HG03196 (cell line): ENCODE results near the gene ADAM23.

Experiments used
- ATAC-seq: cut with Tn5 transposase; IDR thresholded peaks from one replicate; pipeline ENCODE4 v1.9.1; 2021; ENCODE audit not compliant: unreplicated experiment

ADAM23 gene

DNA sequence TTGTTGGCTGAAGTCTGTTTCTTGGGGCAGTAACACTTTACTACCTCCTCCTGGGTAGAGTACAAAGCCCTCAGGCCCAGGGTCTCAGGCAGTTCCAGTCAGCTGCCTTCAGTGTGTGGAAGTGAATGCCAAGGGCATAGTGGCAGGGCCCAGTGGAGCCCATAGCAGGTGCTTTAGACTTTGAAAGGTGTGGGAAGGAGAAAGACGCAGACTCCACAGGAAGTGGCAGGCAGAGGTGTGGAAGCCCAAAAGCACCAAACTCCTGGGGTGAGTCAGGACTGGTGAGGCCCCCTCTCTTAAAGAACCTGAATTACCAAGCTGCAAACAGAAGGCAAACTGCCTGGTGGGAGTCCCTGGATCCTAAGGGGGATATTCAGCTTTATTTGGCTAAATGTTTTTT is 45.3 kb downstream of the ADAM23 start:
- no peak for ATAC-seq

DNA sequence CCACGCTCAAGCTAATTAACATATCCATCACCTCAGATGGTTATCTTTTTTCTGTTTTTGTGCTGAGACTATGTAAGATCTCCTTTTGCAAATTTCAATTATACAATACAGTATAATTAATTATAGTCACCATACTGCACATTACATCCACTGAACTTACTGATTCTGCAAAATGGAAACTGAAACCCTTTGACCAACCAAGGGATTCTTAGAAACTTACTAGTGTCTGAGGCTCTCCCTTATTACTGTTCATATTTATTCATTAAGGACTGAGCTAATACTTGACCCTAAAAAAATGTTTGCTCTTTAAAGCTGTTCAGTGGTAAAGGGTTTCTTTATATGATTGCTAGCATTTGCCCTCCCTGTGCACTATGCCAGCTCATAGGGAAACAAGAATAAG is 50.7 kb downstream of the ADAM23 start:
- ATAC-seq, result no peak

GRCh38 chr2:206502729-206503128 is 59.4 kb downstream of the ADAM23 start:
- no peak for ATAC-seq

DNA sequence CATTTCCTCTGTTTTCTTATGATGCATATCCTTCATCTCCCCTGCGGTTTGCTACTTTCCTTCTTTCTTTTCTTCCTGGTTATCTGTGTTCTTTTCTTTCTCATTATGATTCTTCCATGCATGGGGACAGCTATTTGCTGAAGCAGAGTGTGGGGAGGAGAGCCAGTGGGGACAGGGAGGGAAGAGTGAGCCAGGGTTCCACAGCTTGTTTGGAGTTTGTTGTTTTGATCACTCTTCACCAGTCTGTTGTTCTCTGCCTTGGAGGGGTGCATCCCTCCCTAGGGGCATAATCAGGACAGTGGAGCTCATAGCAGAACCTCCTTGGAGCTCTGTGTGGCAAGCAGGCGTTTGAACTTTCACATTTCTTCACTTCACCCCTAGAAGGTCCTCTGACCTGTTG is 68.0 kb downstream of the ADAM23 start:
- ATAC-seq, result no peak

DNA sequence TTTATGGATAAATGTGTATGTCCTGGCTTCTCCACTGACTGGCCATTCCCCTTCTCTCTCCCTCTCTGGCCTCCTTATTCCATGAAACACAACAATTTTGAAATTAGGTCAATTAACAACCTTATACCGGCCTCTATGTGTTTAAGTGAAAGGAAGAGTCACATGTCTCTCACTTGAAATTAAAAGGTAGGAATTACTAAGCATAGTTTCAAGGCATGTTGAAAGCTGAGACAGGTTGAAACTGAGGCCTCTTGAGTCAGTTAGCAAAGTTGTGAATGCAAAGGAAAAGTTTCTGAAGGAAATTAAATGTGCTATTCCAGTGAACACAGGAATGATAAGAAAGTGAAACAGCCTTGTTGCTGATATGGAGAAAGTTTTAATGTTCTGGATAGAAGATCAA is 69.7 kb downstream of the ADAM23 start:
- ATAC-seq, result no peak

- ATAC-seq, result no peak
These were observed 72.2 kb downstream of the ADAM23 start for GRCh38 chr2:206515580-206515979.

DNA sequence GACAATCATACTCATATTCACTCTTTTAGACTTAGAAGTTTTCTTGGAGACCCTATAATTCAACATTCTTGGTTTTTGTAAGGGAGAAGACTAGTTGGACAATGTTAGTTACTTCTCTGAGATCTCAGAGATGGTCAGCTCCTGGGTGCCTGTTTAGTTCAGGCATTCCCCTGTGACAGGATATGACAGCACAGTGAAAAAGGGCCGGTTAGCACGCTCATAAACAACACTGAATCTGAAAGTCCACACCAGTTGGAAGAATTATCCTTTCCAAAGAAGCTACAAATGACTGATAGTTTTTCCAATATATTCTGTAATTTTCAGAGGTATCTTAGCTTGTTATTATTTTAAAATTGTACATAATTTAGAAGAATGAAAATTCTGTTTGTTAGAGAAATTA is 75.7 kb downstream of the ADAM23 start:
- ATAC-seq, result no peak

GRCh38 chr2:206520450-206520849 is 77.1 kb downstream of the ADAM23 start:
- ATAC-seq, result no peak

DNA sequence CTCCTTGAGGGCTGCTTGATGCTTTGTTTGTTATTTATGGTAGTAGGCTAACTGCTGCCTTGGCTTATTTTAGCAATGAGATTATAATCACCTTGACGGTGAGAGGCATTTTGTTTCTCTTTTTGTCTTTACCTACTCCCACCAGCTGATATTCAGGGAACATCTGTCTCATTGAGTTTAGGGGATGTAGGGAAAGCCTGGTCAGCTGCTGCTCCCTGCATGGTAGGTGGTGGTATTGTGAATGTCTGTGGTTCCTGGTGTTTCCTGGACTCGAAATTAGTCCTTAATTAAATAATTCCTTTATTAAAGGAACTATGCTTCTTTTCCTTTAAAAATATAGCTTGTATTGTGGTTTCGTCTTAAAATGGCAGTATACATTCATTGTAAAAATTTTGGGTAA is 77.8 kb downstream of the ADAM23 start:
- ATAC-seq, result no peak

DNA sequence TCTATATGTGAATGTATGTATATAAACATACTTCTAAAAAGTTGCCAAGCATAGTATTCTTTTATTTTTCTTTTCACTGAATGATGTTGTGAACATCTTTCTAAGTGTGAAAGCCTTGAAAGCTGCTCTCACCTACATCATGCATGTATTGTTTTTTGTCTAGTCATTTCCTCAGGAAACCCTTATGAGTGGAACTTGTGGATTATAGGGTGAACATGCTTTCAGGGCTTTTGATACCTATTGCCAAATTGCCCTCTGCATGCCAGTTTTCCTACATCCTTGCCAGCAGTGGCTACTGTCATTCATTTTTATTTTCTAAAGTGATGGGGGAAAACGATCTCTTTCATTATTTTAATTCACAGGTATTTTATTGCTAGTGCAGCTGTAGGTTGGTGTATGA is 78.3 kb downstream of the ADAM23 start:
- no peak for ATAC-seq

GRCh38 chr2:206526416-206526815 is 83.1 kb downstream of the ADAM23 start:
- no peak for ATAC-seq

DNA sequence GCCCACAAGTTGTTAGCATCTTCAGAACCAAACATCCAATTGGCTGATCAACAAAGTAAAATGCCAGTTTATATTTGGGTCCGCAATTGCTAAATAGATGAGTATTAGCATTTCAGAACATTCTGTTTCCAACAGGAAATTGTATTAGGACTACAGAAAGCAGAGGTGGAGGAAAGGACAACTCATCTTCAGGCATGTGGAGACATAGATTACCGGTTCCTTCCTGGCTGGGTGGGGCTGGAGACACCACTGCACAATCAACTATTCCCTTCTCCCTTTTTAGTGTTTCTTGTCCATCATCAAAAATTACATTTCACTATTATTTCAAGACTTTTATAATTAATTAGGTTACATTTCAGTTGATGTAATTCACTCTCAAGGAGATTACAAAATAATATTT is 83.8 kb downstream of the ADAM23 start:
- ATAC-seq, result no peak

DNA sequence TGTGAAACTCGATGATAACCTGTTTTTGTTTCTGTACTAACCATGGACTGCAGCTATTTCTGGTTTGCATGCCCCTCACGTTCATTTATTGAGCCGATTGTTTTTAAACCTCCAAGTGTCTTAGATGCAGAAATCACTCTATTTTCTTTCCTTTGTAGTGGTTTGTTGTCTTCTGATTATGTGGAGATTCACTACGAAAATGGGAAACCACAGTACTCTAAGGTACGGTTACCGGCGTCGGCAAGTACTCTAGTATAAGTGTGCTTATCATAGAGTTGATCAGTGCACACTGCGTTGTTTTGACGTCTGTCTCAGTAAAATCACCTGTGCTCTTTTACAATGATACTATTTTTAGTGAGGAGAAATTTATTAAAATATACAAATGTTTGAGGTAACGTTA is 87.4 kb downstream of the ADAM23 start:
- no peak for ATAC-seq

- ATAC-seq, result no peak
These were observed 88.7 kb downstream of the ADAM23 start for GRCh38 chr2:206531996-206532543.

GRCh38 chr2:206533977-206534376 is 90.6 kb downstream of the ADAM23 start:
- ATAC-seq, result no peak

DNA sequence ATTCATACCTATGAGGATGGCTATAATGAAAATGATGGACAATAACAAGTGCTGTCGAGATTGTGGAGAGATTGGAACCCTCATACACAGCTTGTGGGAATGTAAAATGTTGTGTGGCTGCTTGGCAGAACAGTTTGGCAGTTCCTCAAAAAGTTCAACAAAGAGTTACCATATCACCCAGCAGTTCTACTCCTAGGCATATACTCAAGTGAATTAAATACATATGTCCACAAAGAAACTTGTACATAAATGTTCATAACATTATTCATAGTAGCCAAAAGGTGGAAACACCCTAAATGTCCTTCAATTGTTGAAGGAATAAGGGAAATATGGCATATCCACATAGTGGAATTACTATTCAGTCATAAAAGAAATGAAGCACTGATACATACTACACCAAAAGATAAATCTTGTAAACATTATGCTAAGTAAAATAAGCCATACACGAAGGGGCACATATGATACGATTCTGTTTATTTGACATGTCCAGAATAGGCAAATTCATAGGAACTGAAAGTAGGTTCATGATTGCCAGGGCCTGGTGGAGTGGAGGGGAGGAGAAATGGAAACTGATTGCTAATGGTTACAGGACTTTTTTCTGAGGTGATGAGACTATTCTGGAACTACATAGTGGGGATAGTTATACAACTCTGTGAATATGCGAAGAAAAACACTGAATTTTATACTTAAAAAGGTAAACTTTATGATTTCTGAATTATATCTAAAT is 92.1 kb downstream of the ADAM23 start:
- no peak for ATAC-seq

GRCh38 chr2:206540757-206541156 is 97.4 kb downstream of the ADAM23 start:
- no peak for ATAC-seq

DNA sequence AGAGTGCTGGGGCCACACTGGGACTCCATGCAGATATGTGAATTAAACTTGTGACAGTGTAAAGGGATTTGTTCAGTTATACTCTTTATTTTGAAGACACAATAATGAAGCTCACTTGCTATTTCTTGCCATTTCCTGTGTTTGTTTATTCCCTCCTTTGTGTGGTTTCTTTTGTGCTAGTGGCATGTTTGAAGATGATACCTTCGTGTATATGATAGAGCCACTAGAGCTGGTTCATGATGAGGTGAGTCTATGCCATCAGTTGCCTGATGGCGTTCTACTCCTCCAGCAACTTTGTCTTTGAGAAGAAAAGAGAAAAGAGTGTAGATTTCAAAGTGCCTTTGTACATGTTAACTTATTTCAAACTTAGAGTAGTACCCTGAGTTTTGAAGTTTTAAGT is 99.7 kb downstream of the ADAM23 start:
- no peak for ATAC-seq

GRCh38 chr2:206548383-206548782 is 105.1 kb downstream of the ADAM23 start:
- no peak for ATAC-seq

GRCh38 chr2:206555721-206556120 is 112.4 kb downstream of the ADAM23 start:
- ATAC-seq, result no peak

GRCh38 chr2:206556357-206556949 is 113.1 kb downstream of the ADAM23 start:
- ATAC-seq, result no peak

GRCh38 chr2:206557321-206557720 is 114.0 kb downstream of the ADAM23 start:
- ATAC-seq, result no peak

DNA sequence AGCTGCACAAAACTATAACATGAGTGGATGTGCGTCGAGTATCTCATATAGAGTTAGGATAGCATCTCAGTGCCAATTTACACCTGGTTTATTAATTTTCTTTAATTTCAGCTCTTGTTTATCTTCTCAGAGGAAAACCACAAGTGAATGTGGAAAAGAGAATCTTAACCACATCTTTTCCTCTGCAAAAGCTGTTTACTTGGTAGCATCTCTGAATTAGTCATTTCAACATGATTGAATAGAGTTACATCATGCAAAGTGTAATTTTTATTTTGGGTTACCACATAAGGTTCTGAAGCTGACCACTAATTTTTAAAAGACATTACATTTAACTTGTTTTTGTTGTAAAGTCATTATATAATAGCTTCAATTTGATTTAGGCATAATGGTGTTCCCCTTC is 115.2 kb downstream of the ADAM23 start:
- ATAC-seq, result no peak
